ENCODE results near the gene SLC38A6.

- TF ChIP-seq EP300 (IDR thresholded peaks at IDR 0.05) (no peak), POLR2A (IDR thresholded peaks at IDR 0.05) (no peak)
- TF ChIP-seq, protein P1, sequence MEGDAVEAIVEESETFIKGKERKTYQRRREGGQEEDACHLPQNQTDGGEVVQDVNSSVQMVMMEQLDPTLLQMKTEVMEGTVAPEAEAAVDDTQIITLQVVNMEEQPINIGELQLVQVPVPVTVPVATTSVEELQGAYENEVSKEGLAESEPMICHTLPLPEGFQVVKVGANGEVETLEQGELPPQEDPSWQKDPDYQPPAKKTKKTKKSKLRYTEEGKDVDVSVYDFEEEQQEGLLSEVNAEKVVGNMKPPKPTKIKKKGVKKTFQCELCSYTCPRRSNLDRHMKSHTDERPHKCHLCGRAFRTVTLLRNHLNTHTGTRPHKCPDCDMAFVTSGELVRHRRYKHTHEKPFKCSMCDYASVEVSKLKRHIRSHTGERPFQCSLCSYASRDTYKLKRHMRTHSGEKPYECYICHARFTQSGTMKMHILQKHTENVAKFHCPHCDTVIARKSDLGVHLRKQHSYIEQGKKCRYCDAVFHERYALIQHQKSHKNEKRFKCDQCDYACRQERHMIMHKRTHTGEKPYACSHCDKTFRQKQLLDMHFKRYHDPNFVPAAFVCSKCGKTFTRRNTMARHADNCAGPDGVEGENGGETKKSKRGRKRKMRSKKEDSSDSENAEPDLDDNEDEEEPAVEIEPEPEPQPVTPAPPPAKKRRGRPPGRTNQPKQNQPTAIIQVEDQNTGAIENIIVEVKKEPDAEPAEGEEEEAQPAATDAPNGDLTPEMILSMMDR (IDR thresholded peaks at IDR 0.05) = no peak
Observed at GRCh38 chr14:60972295-60972694, 8.8 kb upstream of the SLC38A6 start.
